GM23338 (cell line): ENCODE data around the gene CPNE8. TPM values are rescaled to one million over a fixed set of nuclear protein-coding genes. Genes with fewer than 3 reads are reported as not detected.

ENCODE experiments used
- ATAC-seq: fragments of 200-7000 bp; cut with Tn5 transposase; 3 replicates; pipeline ENCODE4 v1.9.1; 2020
- DNase-seq: peaks from one replicate; pipeline ENCODE4 v3.0.0-alpha.2; 2015; ENCODE audit warnings: low spot score
- H2AFZ ChIP-seq: fragments of 200-600 bp; sonication (generic); 2 replicates; pipeline ENCODE4 v1.8.0; 2016; ENCODE audit warnings: antibody characterized with exemption, mild to moderate bottlenecking, moderate library complexity
- H3F3A ChIP-seq: fragments of 200-600 bp; sonication (generic); replicated peaks from 2 replicates; pipeline ENCODE4 v1.8.0; 2017; ENCODE audit warnings: antibody characterized with exemption, mixed run types, low read depth
- H3K27ac ChIP-seq: fragments of 200-600 bp; sonication (generic); 2 replicates; pipeline ENCODE4 v1.6.1; 2016; ENCODE audit warnings: low read depth
- H3K27me3 ChIP-seq: fragments of 200-600 bp; sonication (generic); 2 replicates; pipeline ENCODE4 v1.8.0; 2016; ENCODE audit warnings: mild to moderate bottlenecking, mixed run types, moderate library complexity; ENCODE audit not compliant: insufficient read depth
- H3K36me3 ChIP-seq: fragments of 200-600 bp; sonication (generic); 2 replicates; pipeline ENCODE4 v1.8.0; 2016; ENCODE audit warnings: mild to moderate bottlenecking; ENCODE audit not compliant: insufficient read depth
- H3K4me1 ChIP-seq: fragments of 200-600 bp; sonication (generic); 2 replicates; pipeline ENCODE4 v1.8.0; 2016; ENCODE audit warnings: mild to moderate bottlenecking, moderate library complexity; ENCODE audit not compliant: insufficient read depth
- H3K4me2 ChIP-seq: fragments of 200-600 bp; sonication (generic); 2 replicates; pipeline ENCODE4 v1.7.1; 2017; ENCODE audit warnings: mixed run types
- H3K4me3 ChIP-seq: fragments of 200-600 bp; sonication (generic); 2 replicates; pipeline ENCODE4 v1.6.1; 2016; ENCODE audit warnings: mixed run types
- H3K79me2 ChIP-seq: fragments of 200-600 bp; sonication (generic); replicated peaks from 2 replicates; pipeline ENCODE4 v1.8.0; 2017; ENCODE audit warnings: mild to moderate bottlenecking; ENCODE audit not compliant: insufficient read depth
- H3K9me2 ChIP-seq: fragments of 200-600 bp; sonication (generic); 2 replicates; pipeline ENCODE4 v1.8.0; 2017; ENCODE audit not compliant: insufficient read depth
- H4K20me1 ChIP-seq: fragments of 200-600 bp; sonication (generic); replicated peaks from 2 replicates; pipeline ENCODE4 v1.8.0; 2017; ENCODE audit warnings: mild to moderate bottlenecking; ENCODE audit not compliant: insufficient read depth
- H3K27ac Mint-ChIP-seq: 2 replicates; pipeline ENCODE4 v1.8.0; 2020; ENCODE audit warnings: inconsistent platforms, mild to moderate bottlenecking, moderate library complexity, mixed read lengths
- H3K27me3 Mint-ChIP-seq: 3 replicates; pipeline ENCODE4 v1.8.0; 2022; ENCODE audit warnings: low read depth, mild to moderate bottlenecking, moderate library complexity, mixed read lengths, inconsistent platforms; ENCODE audit not compliant: insufficient read depth, poor library complexity
- H3K36me3 Mint-ChIP-seq: 3 replicates; pipeline ENCODE4 v1.8.0; 2021; ENCODE audit warnings: low read depth, mild to moderate bottlenecking, inconsistent platforms, moderate library complexity, mixed read lengths
- H3K4me1 Mint-ChIP-seq: 3 replicates; pipeline ENCODE4 v1.8.0; 2020; ENCODE audit warnings: mild to moderate bottlenecking, inconsistent platforms, mixed read lengths
- H3K4me3 Mint-ChIP-seq: 3 replicates; pipeline ENCODE4 v1.8.0; 2021; ENCODE audit warnings: moderate library complexity, mild to moderate bottlenecking, inconsistent platforms, mixed read lengths
- H3K9me3 Mint-ChIP-seq: 3 replicates; pipeline ENCODE4 v1.8.0; 2020; ENCODE audit warnings: moderate library complexity, mild to moderate bottlenecking, inconsistent platforms, mixed read lengths
- CTCF ChIP-seq, 2 experiments: fragments of 200-600 bp in 1 of 2; sonication (generic) in 1 of 2; conservative IDR thresholded peaks; 2 replicates each; pipeline versions ENCODE4 v1.5.1 to v1.6.1; 2016 to 2017; ENCODE audit warnings: antibody characterized with exemption in 2 of 2, low read depth in 2 of 2, mild to moderate bottlenecking in 2 of 2, moderate library complexity in 1 of 2
- ETS1 ChIP-seq: IDR thresholded peaks from 2 replicates; pipeline ENCODE4 v1.6.1; 2016; ENCODE audit warnings: antibody characterized with exemption
- NANOG ChIP-seq: IDR thresholded peaks from 2 replicates; pipeline ENCODE4 v1.6.1; 2016; ENCODE audit warnings: antibody characterized with exemption, borderline replicate concordance
- REST ChIP-seq: IDR thresholded peaks from one replicate; pipeline ENCODE4 v1.6.1; 2018; ENCODE audit warnings: antibody characterized with exemption; ENCODE audit not compliant: unreplicated experiment
- STAT1 ChIP-seq: IDR thresholded peaks from one replicate; pipeline ENCODE4 v1.6.1; 2016; ENCODE audit warnings: antibody characterized with exemption; ENCODE audit not compliant: unreplicated experiment
- ZNF114 ChIP-seq: fragments of 250-450 bp; sonication (Bioruptor Pico); IDR thresholded peaks from 2 replicates; pipeline ENCODE4 v1.5.0; 2020; ENCODE audit warnings: mild to moderate bottlenecking, moderate library complexity
- ZNF331 ChIP-seq: fragments of 250-450 bp; sonication (Bioruptor Pico); IDR thresholded peaks from 2 replicates; pipeline ENCODE4 v1.5.0; 2020; ENCODE audit warnings: low read depth, mild to moderate bottlenecking, moderate library complexity
- ZNF462 ChIP-seq: fragments of 250-450 bp; sonication (Bioruptor Pico); IDR thresholded peaks from 2 replicates; pipeline ENCODE4 v1.5.0; 2020; ENCODE audit warnings: mild to moderate bottlenecking, moderate library complexity
- polyA plus RNA-seq: library from polyadenylated mRNA; unstranded; fragments of >200 nt; fragmentation: Nextera tagmentation; extraction: Ambion mirVana; gene quantifications from 2 replicates; pipeline ENCODE4 v1.2.1, GENCODE V29; 2016
- total RNA-seq: library from RNA; depleted of rRNA; stranded (reverse); fragments of >200 nt; shearing (Covaris generic); gene quantifications from 2 replicates; pipeline ENCODE4 v1.2.3, GENCODE V29; 2014

CPNE8 gene
- total and polyA plus RNA-seq, 2 experiments from 2014 or later, result 8.7 to 10.1 TPM

GRCh38 chr12:38669530-38669929 is 235.9 kb downstream of the CPNE8 start (continued):
- TF ChIP-seq ZNF462 (CRISPR knock-in tag), result no peak
- no peak for TF ChIP-seq ZNF114 (CRISPR knock-in tag)
- no peak for TF ChIP-seq REST
- TF ChIP-seq ZNF331 (CRISPR knock-in tag), result no peak

- no peaks in the 10 kb centered on the region; the same call in 2 of the 3 replicates for H3K4me1 Mint-ChIP-seq
- H3K36me3 ChIP-seq, result no peaks in the 10 kb centered on the region
- H3K27me3 ChIP-seq, result no peaks in the 10 kb centered on the region
- H3K4me2 ChIP-seq, result no peak overlapping the region
- H3K4me3 Mint-ChIP-seq, result no peak overlapping the region
- no peaks in the 10 kb centered on the region for H3K79me2 ChIP-seq
- no peak overlapping the region for H3K4me3 ChIP-seq
- ATAC-seq (no peak), DNase-seq (no peak)
- H3K27ac Mint-ChIP-seq, result no peak overlapping the region
- H3K36me3 Mint-ChIP-seq, result no peaks in the 10 kb centered on the region
- H2AFZ ChIP-seq, result no peak overlapping the region
- H3K27me3 Mint-ChIP-seq, result no peaks in the 10 kb centered on the region
- H4K20me1 ChIP-seq, result no peaks in the 10 kb centered on the region
- no peaks in the 10 kb centered on the region for H3F3A ChIP-seq
- no peaks in the 10 kb centered on the region for H3K4me1 ChIP-seq
- H3K9me3 Mint-ChIP-seq, result no peaks in the 10 kb centered on the region; the same call in 2 of the 3 replicates
- H3K9me2 ChIP-seq, result no peaks in the 10 kb centered on the region
- no peak overlapping the region for H3K27ac ChIP-seq
- TF ChIP-seq STAT1 (no peak), ZNF331 (CRISPR knock-in tag) (no peak), REST (no peak), CTCF (conservative IDR thresholded peaks at IDR 0.05; ENCODE audit: low read depth in 2 of 2) (no peak), NANOG (no peak), ETS1 (no peak), ZNF114 (CRISPR knock-in tag) (no peak)
Measured at GRCh38 chr12:38669081-38669480, 236.3 kb downstream of the CPNE8 start.
